ENCODE results near the gene LHFPL3. TPM values are rescaled to one million over a fixed set of nuclear protein-coding genes. Genes with fewer than 3 reads are reported as not detected.

The LHFPL3 gene
- total and polyA plus RNA-seq, 2 donors (not counting 3 experiments of a cell fraction or from before 2014, with no cell fraction given): not detected

- no peaks in the 10 kb centered on the region for H4K20me1 ChIP-seq (replicated peaks; ENCODE audit: control insufficient read depth, extremely low read depth, insufficient read depth, low read length)
- H3K79me2 ChIP-seq (ENCODE audit: control insufficient read depth, insufficient read depth, low read length): no peaks in the 10 kb centered on the region
- intact Hi-C loops (cut with micrococcal nuclease): no loop called here
- H3K27me3 ChIP-seq (ENCODE audit: control insufficient read depth in 2 of 2, insufficient read depth in 2 of 2, low read length in 2 of 2): no peaks in the 10 kb centered on the region
- no peak overlapping the region for H3K4me2 ChIP-seq (ENCODE audit: insufficient read depth, low read length)
- POLR2A ChIA-PET: no interaction called here
- no peaks in the 10 kb centered on the region for H3K36me3 ChIP-seq (ENCODE audit: control insufficient read depth in 2 of 2, extremely low read depth in 1 of 2, insufficient read depth in 2 of 2, low read length in 2 of 2)
- CTCF ChIA-PET: interaction anchor here (0.8 to 3.0 kb wide), 3 partner anchors 17 to 42 kb away, joined by 3 to 8 read pairs (median 3); no protein-coding TSS in a partner anchor
- H3K4me3 ChIP-seq (replicated peaks in 1 of 3; ENCODE audit: insufficient read depth in 1 of 3, low read depth in 1 of 3, low read length in 3 of 3): no peak overlapping the region
- no peaks in the 10 kb centered on the region for H3K9me3 ChIP-seq (replicated peaks; ENCODE audit: control insufficient read depth, insufficient read depth, low read length)
- FAIRE-seq (no peak), DNase-seq (ENCODE audit: low read depth, low spot score) (no peak)
- TF ChIP-seq MAX (IDR thresholded peaks at IDR 0.05; ENCODE audit: insufficient read depth, insufficient read length) (no peak), FOS (IDR thresholded peaks at IDR 0.05; ENCODE audit: borderline replicate concordance, insufficient read depth, low read length) (no peak), MYC (IDR thresholded peaks at IDR 0.05; ENCODE audit: low read depth, low read length) (no peak), EZH2 (IDR thresholded peaks at IDR 0.05; ENCODE audit: borderline replicate concordance, low read depth, low read length, severe bottlenecking) (no peak), POLR2A (IDR thresholded peaks at IDR 0.05; ENCODE audit: low read depth, low read length) (no peak), POLR2AphosphoS5 (IDR thresholded peaks at IDR 0.05; ENCODE audit: insufficient read depth, low read depth, low read length) (no peak), JUN (IDR thresholded peaks at IDR 0.05; ENCODE audit: borderline replicate concordance, insufficient read depth, insufficient read length, low read depth) (no peak), CTCF (IDR thresholded peaks at IDR 0.05; ENCODE audit: extremely low read depth in 1 of 2, insufficient read depth in 1 of 2, low read depth in 1 of 2, low read length in 2 of 2) (no peak), GATA2 (IDR thresholded peaks at IDR 0.05; ENCODE audit: insufficient read depth, insufficient read length, low read depth, low read length) (no peak)
- H3K9me1 ChIP-seq (replicated peaks; ENCODE audit: control insufficient read depth, extremely low read depth, insufficient read depth, low read length): no peaks in the 10 kb centered on the region
- no peak overlapping the region for H3K27ac ChIP-seq (ENCODE audit: insufficient read depth, low read depth, low read length)
- H3K4me1 ChIP-seq (ENCODE audit: control insufficient read depth, extremely low read depth, insufficient read depth, low read length): peaks cover 15% of the 10 kb centered on the region
- no TSS peak for BruUV-seq (replicated peaks)
- dilution Hi-C loops (cut with MboI; ENCODE audit: extremely low pct_ligation_motif_present, low sequenced_read_pairs): no loop called here
- H2AFZ ChIP-seq (ENCODE audit: low read depth, low read length): no peak overlapping the region
- H3K9ac ChIP-seq (replicated peaks; ENCODE audit: extremely low read depth, insufficient read depth, low read length): no peak overlapping the region
These were observed 610.5 kb downstream of the LHFPL3 start for GRCh38 chr7:104938741-104939390.

All from endothelial cell of umbilical vein (primary cell).